GM19043 (cell line): ENCODE measurements around the gene DHRS2.

ENCODE experiments used
- ATAC-seq: cut with Tn5 transposase; IDR thresholded peaks from one replicate; pipeline ENCODE4 v1.9.1; 2021; ENCODE audit warnings: low read depth; ENCODE audit not compliant: unreplicated experiment

DHRS2 gene

DNA sequence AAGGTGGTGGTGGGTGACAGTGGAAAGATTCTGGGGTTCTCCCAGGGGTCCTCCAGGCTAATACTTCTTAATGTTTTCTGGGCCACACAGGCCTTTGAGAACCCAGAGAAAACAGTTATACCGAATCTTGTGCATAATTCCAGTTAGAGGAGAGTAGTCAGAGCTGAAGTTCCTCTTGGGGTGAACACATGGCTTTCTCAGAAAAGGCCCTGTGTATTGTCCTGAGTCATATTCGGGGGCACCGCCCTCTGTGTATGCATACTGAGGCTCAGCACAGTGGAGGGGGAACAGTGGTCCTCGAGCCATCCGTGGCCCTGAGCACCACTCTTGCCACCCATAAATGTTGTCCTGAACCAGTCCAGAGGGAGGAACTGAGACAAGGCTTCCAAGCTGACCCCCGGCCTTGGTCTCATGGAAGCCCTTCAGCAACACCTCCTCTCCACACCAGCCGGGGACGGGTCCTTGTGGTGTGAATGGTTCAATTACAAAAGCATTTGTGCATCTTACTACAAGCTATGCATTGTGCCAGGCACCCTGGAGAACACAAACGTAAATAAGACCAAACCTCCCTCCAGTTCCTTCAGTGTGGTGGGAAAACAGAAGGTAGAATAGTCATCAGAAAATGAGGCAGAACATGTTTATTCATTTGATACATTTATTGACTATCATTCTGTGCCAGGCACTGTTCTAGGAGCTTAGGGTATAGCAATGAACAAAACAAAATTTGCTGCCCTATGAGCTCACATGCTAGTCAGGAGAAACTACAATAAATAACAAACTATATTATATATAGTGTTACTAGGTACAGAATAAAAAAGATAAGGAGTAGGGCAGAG lies 9.9 kb downstream of the DHRS2 start:
- no peak for ATAC-seq

GRCh38 chr14:23646648-23647549 lies 10.7 kb downstream of the DHRS2 start:
- no peak for ATAC-seq

GRCh38 chr14:23647619-23648018 lies 11.5 kb downstream of the DHRS2 start:
- ATAC-seq, result no peak

- ATAC-seq, result no peak
These were observed 12.7 kb downstream of the DHRS2 start for GRCh38 chr14:23648764-23649460.

- ATAC-seq, result no peak
These were observed 14.3 kb downstream of the DHRS2 start for GRCh38 chr14:23650506-23650905.

GRCh38 chr14:23653051-23653450 lies 16.9 kb downstream of the DHRS2 start:
- ATAC-seq, result no peak

DNA sequence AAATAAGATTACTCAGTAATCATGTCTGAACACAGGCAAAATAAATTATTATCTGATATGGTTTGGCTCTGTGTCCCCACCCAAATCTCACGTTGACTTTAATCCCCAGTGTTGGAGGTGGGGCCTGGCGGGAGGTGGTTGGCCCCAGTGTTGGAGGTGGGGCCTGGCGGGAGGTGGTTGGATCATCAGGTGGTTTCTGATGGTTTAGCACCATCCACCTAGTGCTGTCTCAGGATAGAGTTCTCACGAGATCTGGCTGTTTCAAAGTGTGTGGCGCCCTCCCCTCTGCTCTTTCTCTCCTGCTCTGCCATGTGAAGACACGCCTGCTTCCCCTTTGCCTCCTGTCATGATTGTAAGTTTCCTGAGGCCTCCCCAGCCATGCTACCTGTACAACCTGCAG lies 18.1 kb downstream of the DHRS2 start:
- no peak for ATAC-seq

DNA sequence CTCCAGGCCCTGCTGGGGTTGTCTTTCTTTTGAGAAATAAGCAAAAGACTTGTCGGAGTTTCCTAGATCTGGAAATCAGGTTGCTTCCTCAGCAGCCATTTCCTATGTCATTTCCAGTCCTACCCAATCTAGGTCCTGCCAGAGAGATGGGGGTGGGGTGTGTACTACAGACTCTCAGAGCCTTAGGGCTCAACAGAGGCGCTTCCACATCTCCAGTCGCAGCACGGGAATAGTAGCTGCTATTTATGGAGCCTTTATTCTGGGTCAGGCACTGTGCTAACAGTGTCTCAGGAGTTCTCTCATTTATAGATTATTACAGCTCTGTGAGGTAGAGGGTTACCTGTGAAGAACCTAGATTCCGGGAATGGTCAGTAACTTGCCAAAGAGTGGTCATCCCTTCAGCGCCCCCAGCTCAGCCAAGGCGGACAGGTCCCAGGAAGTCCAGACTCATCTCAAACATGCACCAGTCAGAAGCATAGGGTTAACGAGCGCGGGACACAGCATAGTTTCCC lies 21.9 kb downstream of the DHRS2 start:
- ATAC-seq, result no peak

GRCh38 chr14:23660290-23661226 lies 24.4 kb downstream of the DHRS2 start:
- ATAC-seq, result no peak

DNA sequence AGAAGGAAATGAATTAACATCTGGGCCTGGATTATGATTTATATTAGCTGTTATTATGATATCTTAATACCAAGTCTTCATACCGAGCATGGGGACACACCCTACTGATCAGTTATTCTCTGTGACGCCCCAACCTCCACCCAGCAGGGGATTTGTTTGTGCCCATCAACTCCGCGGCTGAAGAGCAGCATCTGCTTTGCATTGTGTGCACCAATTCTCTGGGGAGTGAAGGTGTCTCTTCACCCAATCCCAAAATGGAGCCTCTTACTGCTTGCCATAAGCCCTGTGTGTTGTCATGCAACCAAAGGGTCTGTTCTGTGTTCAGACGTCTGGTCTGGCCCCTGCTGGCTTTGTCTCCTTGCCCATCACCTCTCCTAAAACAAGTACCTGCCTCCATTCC lies 25.4 kb downstream of the DHRS2 start:
- no peak for ATAC-seq

- ATAC-seq, result no peak
These were observed 27.0 kb downstream of the DHRS2 start for GRCh38 chr14:23663127-23663526.

GRCh38 chr14:23663711-23664110 lies 27.5 kb downstream of the DHRS2 start:
- no peak for ATAC-seq

DNA sequence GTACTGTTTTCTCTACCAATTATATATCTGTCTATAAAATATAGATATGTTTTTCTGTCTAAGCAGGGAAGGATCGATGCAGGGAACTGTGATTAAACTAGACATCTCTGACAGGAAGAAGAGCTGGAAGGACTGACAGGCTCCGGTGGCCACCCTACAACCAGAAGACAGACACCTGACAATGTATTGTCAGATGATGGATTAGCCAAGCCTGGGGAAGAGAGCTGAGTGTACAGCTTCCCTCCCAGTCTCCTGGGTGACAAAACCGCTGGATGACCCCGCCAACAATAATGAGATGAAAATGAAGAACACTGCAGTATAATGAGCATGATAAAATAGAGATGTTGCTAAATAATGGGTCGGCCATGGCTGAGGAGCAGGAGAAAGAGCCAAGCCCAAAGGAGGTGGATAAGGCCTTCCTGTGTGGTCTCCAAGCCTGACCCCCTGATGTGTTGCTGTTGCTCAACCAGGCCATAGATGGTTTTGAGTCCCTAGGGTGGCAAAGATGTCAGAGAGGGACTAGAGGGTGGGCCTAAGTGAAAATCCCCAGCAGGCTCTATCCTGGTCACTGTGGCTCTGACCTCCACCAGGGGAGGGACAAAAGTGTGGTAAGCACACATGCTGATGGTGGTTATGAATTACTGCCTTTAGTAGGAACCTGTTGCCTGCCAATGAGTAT lies 28.2 kb downstream of the DHRS2 start:
- ATAC-seq, result no peak

GRCh38 chr14:23665302-23666016 lies 29.3 kb downstream of the DHRS2 start:
- ATAC-seq, result no peak

GRCh38 chr14:23667134-23667533 lies 31.0 kb downstream of the DHRS2 start:
- ATAC-seq, result no peak

DNA sequence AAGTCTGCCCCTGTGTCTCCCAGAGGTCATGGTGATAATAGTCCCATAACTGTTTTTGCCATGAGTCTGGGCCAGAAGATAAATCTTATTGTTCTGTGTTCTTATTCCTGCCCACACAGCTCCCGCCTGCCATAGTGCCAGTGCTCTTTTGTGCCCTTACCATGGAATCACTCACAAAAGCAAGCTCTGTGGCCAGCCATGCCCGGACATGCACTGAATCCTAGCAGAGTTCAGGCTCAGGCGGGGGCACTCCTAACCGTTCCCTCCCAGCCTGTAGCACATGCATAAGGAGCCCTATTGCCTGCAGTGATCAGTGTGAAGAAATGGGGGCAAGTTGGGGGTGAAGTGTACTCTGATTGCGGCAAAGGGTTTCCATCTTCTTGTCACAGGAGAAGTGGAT lies 33.3 kb downstream of the DHRS2 start:
- ATAC-seq, result no peak

- no peak for ATAC-seq
These were observed 34.3 kb downstream of the DHRS2 start for GRCh38 chr14:23670481-23670880.

GRCh38 chr14:23672200-23672599 lies 36.0 kb downstream of the DHRS2 start:
- no peak for ATAC-seq

DNA sequence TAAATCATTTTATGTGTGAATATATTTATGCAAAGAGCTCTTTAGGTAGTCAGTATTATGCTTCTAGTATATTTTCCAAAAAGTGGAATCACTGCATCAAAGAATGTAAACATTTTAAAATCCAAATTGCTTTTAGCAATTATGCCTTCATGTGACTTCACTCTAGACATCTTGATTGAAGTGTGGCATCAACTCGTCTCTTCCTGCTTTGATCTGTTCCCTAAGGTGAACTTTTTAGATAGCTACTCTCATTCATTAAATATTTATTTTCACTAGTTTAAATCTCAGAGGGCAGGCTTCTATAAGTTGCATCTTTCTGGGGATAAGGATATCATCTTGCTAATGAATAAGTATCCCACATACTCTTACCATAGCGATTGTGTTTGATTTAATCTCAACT lies 39.2 kb downstream of the DHRS2 start:
- no peak for ATAC-seq
